B cell (primary cell): ENCODE results near the gene PFDN1. TPM values are rescaled to one million over a fixed set of nuclear protein-coding genes. Genes with fewer than 3 reads are reported as not detected.

Experiments
- ATAC-seq: fragments of 200-7000 bp; cut with Tn5 transposase; one replicate; pipeline ENCODE4 v1.10.0; 2021; ENCODE audit warnings: low read depth, mild to moderate bottlenecking, moderate number of reproducible peaks, moderate library complexity
- CTCF ChIA-PET: fragments of 350-600 bp; sonication (Branson Sonifier 250); formaldehyde crosslinking; loops from one replicate; lab custom pipeline; 2021; ENCODE audit warnings: antibody characterized with exemption, inconsistent platforms; lab: Charles Lee
- POLR2A ChIA-PET: fragments of 350-600 bp; sonication (Branson Sonifier 250); formaldehyde crosslinking; loops from one replicate; lab custom pipeline; 2021; ENCODE audit warnings: antibody characterized with exemption; lab: Charles Lee
- DNase-seq: peaks from one replicate; pipeline ENCODE4 v3.0.0; 2013
- H2AFZ ChIP-seq: 2 replicates; pipeline ENCODE4 v1.6.1; 2012; ENCODE audit warnings: mild to moderate bottlenecking, low read depth, low read length; ENCODE audit not compliant: insufficient read depth, poor library complexity, severe bottlenecking
- H3K27ac ChIP-seq, 2 donors: 1 replicate in 1 of 2; 2 replicates in 1 of 2; pipeline ENCODE4 v1.5.1; 2012 to 2013; ENCODE audit warnings: low read length in 2 of 2, mild to moderate bottlenecking in 2 of 2, moderate library complexity in 1 of 2
- H3K27me3 ChIP-seq, 4 experiments: fragments of 200-600 bp in 1 of 4; sonication (generic) in 1 of 4; replicated peaks in 1 of 4; 1 replicate in 2 of 4; 2 replicates in 2 of 4; pipeline versions ENCODE4 v1.6.1 to v1.7.0; 2013 to 2016; ENCODE audit warnings: low read length in 3 of 4, mild to moderate bottlenecking in 2 of 4, mixed read lengths in 1 of 4, moderate library complexity in 1 of 4; ENCODE audit not compliant: insufficient read depth in 4 of 4, control insufficient read depth in 3 of 4; ENCODE audit errors: control extremely low read depth in 1 of 4
- H3K36me3 ChIP-seq, 2 experiments: replicated peaks in 1 of 2; 1 replicate in 1 of 2; 2 replicates in 1 of 2; pipeline versions ENCODE4 v1.6.1 to v1.7.1; 2013; ENCODE audit warnings: low read length in 1 of 2; ENCODE audit not compliant: insufficient read depth in 2 of 2, control insufficient read depth in 1 of 2; ENCODE audit errors: control extremely low read depth in 1 of 2, extremely low read depth in 1 of 2
- H3K4me1 ChIP-seq, 2 donors: fragments of 200-600 bp in 1 of 2; sonication (generic) in 1 of 2; 1 replicate in 1 of 2; 2 replicates in 1 of 2; pipeline versions ENCODE4 v1.5.1 to v1.6.1; 2013 to 2017; ENCODE audit warnings: low read length in 2 of 2; ENCODE audit not compliant: control insufficient read depth in 2 of 2, insufficient read depth in 2 of 2
- H3K4me2 ChIP-seq: replicated peaks from 2 replicates; pipeline ENCODE3; 2012; ENCODE audit warnings: mild to moderate bottlenecking, low read depth, low read length; ENCODE audit not compliant: poor library complexity, severe bottlenecking
- H3K4me3 ChIP-seq, 5 experiments: fragments of 200-600 bp in 1 of 5; sonication (generic) in 1 of 5; 1 replicate in 3 of 5; 2 replicates in 2 of 5; pipeline versions ENCODE4 v1.5.1 to v1.7.0; 2011 to 2016; ENCODE audit warnings: low read length in 4 of 5, mild to moderate bottlenecking in 4 of 5, low read depth in 2 of 5, control low read depth in 1 of 5, moderate library complexity in 1 of 5; ENCODE audit not compliant: insufficient read depth in 1 of 5; ENCODE audit errors: control extremely low read depth in 1 of 5, extremely low read depth in 1 of 5
- H3K79me2 ChIP-seq: fragments of 200-600 bp; sonication (generic); one replicate; pipeline ENCODE4 v1.6.0; 2016; ENCODE audit warnings: low read length; ENCODE audit not compliant: control insufficient read depth, insufficient read depth
- H3K9ac ChIP-seq: fragments of 200-600 bp; sonication (generic); 2 replicates; pipeline ENCODE4 v1.6.1; 2017; ENCODE audit warnings: mild to moderate bottlenecking, low read length, moderate library complexity
- H3K9me3 ChIP-seq, 3 donors: one replicate each; pipeline versions ENCODE4 v1.6.1 to v1.7.1; 2013; ENCODE audit warnings: low read length in 2 of 3; ENCODE audit not compliant: control insufficient read depth in 2 of 3, insufficient read depth in 1 of 3; ENCODE audit errors: control extremely low read depth in 1 of 3
- H4K20me1 ChIP-seq: 2 replicates; pipeline ENCODE4 v1.6.0; 2012; ENCODE audit warnings: mild to moderate bottlenecking, low read length; ENCODE audit not compliant: insufficient read depth, control insufficient read depth, poor library complexity, severe bottlenecking
- H3K27ac Mint-ChIP-seq: one replicate; pipeline ENCODE4 v1.8.0; 2021; ENCODE audit warnings: mixed read lengths
- H3K27me3 Mint-ChIP-seq: one replicate; pipeline ENCODE4 v1.8.0; 2021; ENCODE audit warnings: mixed read lengths
- H3K4me1 Mint-ChIP-seq: one replicate; pipeline ENCODE4 v1.8.0; 2021; ENCODE audit warnings: mixed read lengths
- H3K4me3 Mint-ChIP-seq: one replicate; pipeline ENCODE4 v1.8.0; 2021; ENCODE audit warnings: mixed read lengths
- H3K9me3 Mint-ChIP-seq: one replicate; pipeline ENCODE4 v1.8.0; 2022; ENCODE audit warnings: mixed read lengths; ENCODE audit not compliant: insufficient read depth
- CTCF ChIP-seq: fragments of 200-600 bp; IDR thresholded peaks from one replicate; pipeline ENCODE4 v1.8.0; 2022; ENCODE audit warnings: antibody characterized with exemption, mild to moderate bottlenecking
- EZH2 ChIP-seq: IDR thresholded peaks from 2 replicates; pipeline ENCODE4 v1.6.1; 2012; ENCODE audit warnings: borderline replicate concordance, low read depth, mild to moderate bottlenecking, moderate library complexity, low read length; ENCODE audit not compliant: insufficient read depth, poor library complexity, severe bottlenecking
- WGBS: methylation state at CpG from one replicate; pipeline ENCODE4 v1.1.5; 2013; ENCODE audit warnings: missing lambda C conversion rate; ENCODE audit not compliant: insufficient coverage; 5-methylcytosine and 5-hydroxymethylcytosine counted together
- intact Hi-C: fragments of 100-400 bp; cut with micrococcal nuclease; formaldehyde crosslinking; loops from one replicate; pipeline ENCODE4 v1.10.0; 2022
- polyA plus RNA-seq: library from polyadenylated mRNA; depleted of rRNA; stranded (reverse); fragments of >200 nt; gene quantifications from 2 replicates; pipeline ENCODE4 v1.2.3, GENCODE V29; 2012
- total RNA-seq, 2 donors: library from RNA; stranded (reverse); fragments of 120-200 nt in 1 of 2; gene quantifications; 1 replicate in 1 of 2; 2 replicates in 1 of 2; pipeline versions ENCODE4 v1.2.3 to v1.2.4, GENCODE V29; 2013 to 2022

The PFDN1 gene
- total and polyA plus RNA-seq, 2 donors (not counting 1 experiment from before 2014, with no cell fraction given), result 30.3 to 31.2 TPM

- DNase-seq, result no peak
These were observed 83.6 kb downstream of the PFDN1 start for GRCh38 chr5:140219068-140219991.

More at GRCh38 chr5:140219068-140219991, 83.6 kb downstream of the PFDN1 start:
- H3K27ac ChIP-seq, result no peak overlapping the region
- CTCF ChIA-PET, result no interaction called here
- WGBS, result 91% methylated on average over 4 of the region's 9 CpGs
- no peaks in the 10 kb centered on the region for H3K36me3 ChIP-seq
- no peaks in the 10 kb centered on the region for H3K27me3 ChIP-seq
- H3K27ac Mint-ChIP-seq, result no peak overlapping the region
- no peak overlapping the region for H3K4me3 Mint-ChIP-seq
- no peak for TF ChIP-seq EZH2
- no peak for TF ChIP-seq CTCF
- no peaks in the 10 kb centered on the region for H3K4me1 ChIP-seq
- intact Hi-C loops, result no loop called here
- H3K9ac ChIP-seq, result no peak overlapping the region
- no peak overlapping the region for H3K4me2 ChIP-seq
- no peak overlapping the region for H2AFZ ChIP-seq
- H3K4me3 ChIP-seq, result no peak overlapping the region
- no peaks in the 10 kb centered on the region for H3K4me1 Mint-ChIP-seq
- H4K20me1 ChIP-seq, result no peaks in the 10 kb centered on the region
- no peaks in the 10 kb centered on the region for H3K9me3 ChIP-seq
- POLR2A ChIA-PET, result no interaction called here
- no peaks in the 10 kb centered on the region for H3K79me2 ChIP-seq
- no peaks in the 10 kb centered on the region for H3K27me3 Mint-ChIP-seq
- no peak for ATAC-seq
- no peaks in the 10 kb centered on the region for H3K9me3 Mint-ChIP-seq
